NCI-H510A (cell line): Measurements from ENCODE around the gene TBC1D9B.

Source experiments
- DNase-seq: peaks from one replicate; lab custom pipeline; 2025; lab: John Stamatoyannopoulos, UW

TBC1D9B gene

DNA sequence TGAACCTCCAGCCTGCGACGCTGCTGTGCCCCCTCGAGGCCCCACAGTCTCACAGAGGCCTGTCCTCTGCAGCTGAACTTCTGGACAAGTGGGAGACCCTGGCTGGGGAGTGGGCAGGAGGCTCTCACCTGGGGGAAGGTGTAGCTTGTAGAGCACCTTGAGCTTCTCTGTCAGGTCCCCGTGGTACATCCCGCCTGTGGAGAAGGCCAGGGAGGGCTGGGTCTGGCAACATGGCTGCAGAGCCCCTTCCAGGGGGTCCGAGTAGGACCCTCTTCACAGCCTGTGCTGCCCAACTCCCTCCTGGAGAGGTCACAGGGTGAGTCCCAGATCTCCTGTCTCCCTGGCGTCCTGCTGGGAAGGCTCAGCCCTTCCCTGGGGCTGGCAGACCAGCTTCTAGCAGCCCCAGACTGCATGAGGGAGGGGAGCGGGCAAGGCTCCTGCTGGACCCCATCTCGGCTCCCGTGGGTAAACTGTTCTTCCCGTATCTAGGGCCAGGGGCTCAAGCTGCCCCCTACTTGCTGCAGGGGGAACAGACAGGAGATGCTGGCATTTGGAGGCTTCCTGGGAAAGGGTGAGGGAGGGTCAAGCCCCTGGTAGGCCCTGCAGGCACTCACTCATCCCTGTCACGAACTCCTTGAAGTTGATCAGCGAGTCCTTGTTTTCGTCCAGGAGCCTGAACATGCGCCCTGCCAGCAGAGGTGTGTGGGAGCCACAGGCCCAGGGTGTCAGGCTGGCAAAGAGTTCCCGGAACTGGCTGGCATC is 37.9 kb downstream of the TBC1D9B start:
- no peak for DNase-seq

DNA sequence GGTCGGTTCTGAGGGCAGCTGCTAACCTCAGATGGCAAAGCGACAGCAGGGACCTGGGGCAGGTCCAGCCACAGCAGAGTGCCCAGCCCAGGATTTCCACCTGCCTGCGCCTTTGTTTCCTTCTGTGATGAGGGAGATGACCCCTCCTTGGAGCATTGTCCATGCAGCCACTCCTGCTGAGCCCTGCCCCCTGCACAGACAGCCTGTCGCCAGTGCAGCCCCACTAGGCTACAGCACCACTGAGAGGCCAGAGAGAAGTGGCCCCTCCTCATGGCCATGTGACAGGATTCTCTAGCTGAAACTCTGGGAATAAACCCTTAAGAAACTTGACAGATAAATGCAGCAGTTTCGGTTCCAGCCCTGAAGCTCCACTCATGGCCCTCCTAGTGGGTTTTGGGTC is 38.6 kb downstream of the TBC1D9B start:
- DNase-seq: no peak

DNA sequence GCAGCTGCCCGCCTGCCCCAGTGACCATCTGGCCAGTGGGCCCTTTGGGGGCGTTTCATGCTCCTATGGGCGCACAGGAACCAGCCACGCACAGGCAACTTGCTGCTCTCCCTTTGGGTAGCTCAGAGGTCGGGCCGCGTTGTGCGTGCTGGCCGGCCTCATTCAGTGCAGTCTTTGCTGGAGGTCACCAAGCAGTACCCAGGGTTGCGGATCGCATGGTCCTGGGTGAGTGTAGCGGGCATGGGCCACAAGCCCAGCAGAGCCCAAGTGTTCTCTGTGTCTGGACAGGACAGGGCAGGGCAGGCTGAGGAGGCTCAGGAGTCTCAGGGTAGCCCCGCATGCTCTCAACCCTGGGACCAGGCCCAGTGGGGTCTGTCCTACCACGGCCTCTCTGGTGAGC is 39.2 kb downstream of the TBC1D9B start:
- DNase-seq: no peak

DNA sequence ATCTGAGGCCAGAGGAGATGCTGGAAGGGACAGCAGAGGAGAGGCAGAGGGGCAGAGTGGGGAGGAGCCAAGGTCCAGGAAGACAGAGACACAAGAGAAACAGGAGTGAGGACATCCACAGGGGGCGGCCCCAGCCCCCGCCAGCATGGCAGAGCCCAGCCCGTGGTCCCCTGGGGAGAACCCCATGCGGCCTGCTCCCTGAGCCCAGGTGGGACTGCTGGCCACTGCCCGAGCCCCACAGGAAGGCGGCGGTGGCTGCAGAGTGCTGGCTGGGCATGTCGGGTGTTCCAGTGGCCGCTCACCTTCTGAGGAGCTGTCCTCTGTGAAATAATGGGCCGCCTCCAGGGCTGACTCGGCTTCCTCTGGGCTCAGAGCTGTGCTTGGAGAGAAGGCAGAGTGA is 40.2 kb downstream of the TBC1D9B start:
- DNase-seq: no peak

DNA sequence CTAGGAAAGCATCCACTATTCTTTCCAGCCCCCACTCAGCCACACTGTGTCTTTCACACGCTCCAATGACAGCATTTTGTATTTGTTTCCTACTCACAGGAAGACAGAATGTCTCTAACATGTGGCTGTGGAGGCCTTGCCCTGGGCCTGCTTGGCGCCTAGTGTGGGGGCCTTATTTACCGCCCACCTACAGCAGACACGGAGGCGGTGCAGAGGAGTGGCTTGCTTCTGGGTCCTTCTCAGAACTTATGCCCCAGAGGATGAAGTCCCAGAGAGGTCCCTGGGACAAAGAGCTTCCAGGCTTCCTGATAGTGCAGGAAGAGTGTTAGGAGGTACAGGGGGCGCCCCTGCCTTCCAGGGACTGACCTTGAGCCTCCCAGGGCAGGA is 40.6 kb downstream of the TBC1D9B start:
- no peak for DNase-seq

DNA sequence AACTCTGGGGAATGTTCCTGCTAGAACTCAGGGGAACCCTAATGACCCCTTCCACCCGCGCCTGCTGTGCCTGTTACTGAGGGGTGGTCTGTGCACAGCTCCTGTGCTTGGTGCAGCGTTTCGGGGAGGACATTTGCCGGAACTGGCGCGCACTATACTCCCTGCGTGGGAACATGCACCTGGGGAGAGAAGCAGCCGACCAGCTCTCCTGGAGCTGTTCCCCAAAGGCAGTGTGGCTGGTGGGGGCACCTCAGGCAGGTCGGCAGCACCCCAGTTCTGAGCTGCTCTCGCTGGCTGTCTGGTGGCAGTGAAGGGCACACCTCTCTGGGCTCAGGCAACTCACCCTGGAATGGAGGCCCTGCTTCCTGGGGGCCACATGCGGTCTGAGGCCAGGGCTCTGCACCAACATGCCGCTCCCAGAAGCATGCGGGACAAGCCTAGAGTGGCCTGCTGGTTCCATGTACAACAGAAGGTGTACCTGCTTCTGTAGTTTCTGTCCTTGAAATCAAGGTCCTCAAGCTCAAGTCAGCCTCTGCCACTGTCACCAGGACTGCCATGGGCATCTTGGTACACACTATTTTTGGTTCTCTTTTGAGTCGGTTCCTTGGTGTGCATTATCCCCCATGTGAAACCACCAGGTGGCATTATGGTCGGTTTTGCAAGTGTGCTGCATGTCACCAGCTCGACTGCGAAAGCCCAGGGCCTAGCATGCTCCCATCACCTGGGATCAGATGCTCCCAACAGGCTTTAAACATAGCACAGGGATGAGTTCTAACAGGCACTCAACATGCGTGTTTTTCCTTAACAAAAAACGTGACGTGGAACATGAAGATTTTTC is 41.2 kb downstream of the TBC1D9B start:
- no peak for DNase-seq

DNA sequence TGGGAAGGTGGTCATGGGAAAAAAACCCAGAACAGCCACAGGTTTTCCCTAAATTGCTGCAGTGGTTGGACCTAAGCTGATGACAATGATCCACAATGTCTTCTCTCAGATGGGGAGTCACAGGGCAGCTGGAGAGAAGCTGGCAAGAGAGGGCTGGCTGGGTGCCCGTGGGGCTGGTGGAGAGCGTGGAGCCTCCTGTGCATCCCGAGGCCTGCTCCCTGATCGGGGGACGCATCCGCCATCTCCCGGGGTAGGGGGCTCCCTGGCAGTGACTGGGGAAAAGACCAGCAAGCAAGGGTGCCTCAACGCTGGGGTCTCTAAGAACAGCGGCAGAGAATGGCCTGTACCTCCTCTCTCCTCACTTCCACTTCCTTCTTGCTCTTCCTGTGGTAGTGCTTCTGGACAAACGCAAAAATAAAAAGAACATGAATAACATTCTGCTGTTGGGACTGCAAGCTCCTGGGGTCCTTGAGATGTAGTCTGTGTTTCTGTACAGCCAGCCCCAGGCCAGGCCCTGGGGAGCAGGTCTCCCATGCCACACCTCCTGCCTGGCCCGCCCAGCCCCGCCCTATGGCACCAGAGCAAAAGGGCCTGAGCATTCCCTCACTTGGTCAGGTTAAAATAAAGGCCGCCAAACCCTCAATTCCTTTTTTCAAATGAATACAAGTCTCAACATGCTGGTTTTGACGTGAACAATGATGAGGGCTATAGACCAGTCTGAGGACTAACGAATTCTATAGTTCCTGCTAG is 42.0 kb downstream of the TBC1D9B start:
- DNase-seq: no peak

DNA sequence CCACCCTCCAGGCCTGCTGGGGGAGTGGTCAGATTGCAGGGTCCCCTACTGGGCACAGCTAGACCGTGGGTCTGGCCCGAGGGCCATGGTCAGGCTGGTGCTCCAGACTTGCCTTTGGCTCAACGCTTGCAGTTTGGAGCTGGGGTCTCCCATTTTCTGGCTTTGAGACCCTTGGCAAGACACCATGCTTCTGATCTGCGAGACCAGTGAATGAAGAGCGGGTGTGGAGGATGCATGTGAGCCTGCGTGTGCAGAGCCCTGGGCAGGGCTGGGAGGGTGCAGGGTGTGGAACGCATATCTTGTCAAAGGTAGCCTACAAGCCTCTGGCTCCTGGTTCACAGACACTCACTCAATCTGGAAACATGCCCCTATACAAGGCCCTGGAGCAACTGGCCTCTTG is 43.0 kb downstream of the TBC1D9B start:
- DNase-seq: no peak

DNA sequence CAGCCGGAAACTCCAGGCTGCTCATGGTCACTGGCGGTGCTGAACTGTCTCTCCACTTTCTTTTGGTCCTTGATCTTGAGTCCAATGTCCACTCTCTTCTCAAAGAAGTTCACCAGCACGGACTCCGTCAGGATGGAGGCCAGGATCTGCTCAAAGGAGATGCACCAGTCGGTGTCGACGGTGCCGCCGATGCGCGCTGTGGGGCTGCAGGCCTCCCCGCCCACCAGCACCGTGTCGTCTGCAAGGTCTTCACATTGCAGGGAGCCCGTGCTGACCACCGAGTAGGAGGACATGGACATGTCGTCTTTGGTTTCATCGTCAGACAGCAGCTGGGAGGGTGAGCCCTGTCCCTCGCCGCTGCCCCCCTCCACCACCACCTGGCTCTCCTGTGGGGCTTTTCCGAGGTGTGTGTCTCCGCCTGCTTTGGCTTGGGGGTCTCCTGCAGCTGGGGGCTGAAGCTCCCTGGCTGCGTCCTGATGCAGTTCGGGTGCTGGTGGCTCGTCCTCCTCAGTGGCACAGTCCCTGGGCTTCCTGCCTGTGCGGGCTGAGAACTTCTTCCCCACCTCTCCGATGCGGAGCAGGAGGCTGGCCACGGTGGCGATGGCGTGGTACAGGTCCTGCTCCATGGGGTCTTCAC is 44.1 kb downstream of the TBC1D9B start:
- DNase-seq: no peak

DNA sequence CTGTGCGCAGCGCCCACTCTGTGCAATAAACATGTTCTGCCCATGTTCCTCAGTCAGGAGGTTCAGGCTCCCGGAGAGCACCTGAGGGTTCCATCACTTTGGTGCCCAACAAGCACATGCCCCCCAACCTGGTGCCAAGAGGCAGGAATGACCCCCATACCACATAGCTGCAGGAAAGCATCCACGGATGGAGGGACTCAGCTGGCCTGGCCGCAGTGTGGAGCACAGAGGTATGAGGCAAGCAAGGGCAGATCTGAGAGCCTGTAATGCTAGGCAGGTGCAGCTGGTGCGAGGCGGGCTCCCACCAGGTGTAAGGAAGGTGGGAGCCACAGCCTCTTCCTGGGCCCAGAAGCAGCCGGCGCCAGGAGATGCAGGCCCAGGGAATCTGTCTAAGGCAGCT is 44.8 kb downstream of the TBC1D9B start:
- DNase-seq: no peak

DNA sequence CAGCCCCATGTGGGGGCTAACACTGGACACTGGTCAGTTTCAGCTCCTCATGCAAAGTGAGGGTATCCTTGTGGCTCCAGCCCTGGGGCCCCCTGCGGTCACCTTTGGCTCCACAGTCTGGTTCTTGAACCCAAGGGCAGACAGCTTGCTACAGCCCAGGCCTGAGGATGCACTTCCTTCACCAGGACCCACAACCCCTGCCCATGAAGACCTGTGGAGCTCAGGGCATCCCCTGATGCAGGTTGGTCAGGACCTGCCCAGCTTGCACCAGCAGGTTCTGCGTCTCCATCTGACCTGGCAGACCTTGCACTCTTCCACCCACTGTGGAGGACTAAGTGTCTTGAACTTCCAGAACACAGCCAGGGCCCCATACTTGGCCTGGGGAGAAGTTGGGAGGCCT is 45.4 kb downstream of the TBC1D9B start:
- DNase-seq: no peak

DNA sequence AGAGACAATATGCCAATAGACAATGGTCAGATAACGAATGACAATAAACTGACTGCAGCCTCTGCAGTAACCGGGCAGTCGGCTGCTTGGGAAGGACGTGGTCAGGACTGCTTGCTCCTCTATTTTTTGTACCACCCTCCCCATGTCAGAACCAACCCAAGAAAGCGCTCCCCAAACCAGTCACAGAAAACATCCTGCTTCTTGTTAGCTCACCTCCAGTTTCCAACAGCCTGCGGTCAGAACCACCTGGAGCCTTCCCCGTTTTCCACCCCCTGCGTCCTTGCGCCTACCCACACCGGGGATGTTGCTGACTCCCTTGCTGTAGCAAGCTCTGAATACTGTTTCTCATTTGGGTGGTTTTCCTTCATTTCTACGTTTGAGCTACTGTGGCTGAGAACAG is 47.4 kb downstream of the TBC1D9B start:
- DNase-seq: no peak

DNA sequence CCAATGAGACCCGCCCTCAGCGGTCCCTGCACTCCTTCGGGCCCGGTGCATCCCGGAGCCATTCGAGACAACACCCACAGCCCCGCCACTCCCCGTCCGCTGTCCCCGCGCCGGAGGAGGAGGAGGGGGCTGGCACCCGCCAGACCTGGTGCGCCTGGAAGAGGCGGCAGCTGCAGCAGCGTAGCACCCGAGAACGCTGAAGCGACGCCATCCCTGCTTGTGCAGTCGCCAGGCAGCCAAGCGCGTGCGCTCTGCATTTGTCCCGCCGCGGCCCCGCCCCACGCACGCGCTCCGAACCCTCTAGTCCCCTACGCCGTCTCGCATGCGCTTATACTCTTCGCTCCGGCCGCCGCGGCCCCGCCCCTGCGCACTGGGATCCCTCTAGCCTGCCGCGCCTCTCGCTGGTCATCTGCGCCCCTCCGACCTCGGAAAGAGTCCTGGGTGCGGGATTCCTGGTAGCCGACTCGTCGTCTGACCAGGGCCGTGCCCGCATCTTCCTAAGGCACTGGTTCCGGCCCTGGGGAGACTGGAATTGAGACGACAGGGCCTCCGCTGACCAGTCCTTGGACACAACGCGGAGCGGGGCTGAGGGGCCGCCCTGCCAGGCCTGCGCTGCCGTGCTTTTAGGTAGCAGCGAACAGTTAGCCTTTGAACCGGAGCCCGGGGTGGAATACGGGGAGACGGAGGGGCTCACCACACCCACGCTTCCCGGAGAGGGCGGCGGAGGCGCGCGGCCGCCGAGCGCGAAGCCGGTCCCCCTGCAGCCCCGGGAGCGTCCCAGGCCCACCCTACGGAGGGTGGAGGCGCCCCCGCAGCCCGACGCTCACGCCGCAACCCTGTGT is 48.9 kb downstream of the TBC1D9B start, which contains the start of gene MRNIP:
Gene MRNIP (minus strand): TSS at position 232 of the 842 bp plus-strand sequence. CDS start 21 bp downstream, at position 211.
- peak; percentile 83 for DNase-seq

DNA sequence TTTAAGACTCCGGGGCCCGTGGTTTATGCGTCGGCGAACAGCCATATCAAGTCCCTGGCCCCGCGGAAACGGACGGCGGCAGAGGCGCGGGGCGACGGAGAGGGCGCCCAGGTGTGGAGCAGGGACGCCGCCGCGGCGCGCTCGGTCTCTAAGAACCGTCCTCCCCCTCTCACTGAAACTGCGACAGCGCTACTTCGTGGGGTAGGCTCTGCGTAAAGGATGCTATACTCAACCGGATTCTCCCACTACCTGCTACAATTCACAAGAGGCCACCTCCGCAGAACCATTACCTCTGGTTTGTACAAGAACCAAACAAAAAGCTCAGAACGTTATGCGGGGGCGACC is 49.5 kb downstream of the TBC1D9B start:
- DNase-seq: no peak

DNA sequence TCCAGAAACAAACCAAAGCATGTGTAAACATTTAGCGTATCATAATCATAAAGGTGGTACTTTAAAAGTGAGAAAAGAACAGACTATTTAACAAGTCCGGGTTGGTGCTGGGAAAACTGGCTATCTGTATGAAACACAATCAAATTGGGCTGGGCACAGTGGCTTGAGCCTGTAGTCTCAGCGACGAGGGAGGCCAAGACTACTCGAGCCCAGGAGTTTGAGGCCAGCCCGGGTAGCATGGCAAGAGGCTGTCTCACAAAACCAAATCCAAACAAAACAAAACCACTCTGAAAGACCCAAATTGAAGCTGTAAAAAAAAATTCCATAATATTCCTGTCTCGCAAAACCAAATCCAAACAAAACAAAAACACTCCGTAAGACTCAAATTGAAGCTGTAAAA is 53.3 kb downstream of the TBC1D9B start:
- no peak for DNase-seq

DNA sequence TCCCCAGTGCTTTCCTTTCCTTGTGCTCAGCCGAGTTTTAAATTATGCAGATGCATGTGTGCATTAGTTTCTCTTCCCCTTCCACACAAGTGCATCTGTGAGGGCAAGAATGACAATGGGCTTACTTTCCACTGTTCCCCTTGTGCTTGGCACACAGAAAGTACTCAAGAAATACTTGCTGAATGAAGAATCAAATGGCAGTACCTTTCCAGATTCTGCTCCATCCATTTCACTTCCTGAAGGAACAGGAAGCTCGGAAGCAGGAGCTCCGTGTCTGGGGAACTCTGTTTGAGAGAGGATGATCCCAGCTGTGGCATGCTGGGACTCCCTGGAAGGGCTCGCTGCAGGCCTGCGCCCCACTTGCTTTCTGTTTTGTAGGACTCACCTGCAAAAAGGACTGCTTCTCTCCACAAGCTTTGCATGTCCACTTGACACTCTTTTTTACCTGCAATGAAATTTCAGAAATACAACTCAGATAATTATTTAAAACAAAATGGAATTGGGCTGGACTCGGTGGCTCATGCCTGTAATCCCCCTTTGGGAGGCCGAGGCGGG is 54.6 kb downstream of the TBC1D9B start:
- no peak for DNase-seq

DNA sequence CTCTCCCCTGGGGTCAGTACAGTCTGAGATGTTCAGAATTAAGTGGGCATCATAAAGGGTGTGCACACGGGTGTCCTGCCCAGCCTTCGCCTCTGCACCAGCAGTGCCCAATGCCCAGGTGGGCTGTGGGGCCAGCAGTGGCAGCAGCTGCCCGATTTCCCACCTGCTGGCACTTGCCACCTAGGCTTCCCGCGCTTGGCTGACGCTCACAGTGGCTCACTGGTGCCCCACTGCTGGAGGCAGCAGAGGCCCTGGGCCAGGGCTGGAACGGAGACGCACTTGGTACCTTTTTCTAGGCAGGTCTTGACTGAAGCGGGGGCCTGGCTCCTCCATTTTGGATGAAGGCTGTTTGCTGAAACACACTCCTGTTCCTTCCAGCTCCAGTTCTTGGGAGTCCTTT is 66.1 kb downstream of the TBC1D9B start:
- DNase-seq: no peak

DNA sequence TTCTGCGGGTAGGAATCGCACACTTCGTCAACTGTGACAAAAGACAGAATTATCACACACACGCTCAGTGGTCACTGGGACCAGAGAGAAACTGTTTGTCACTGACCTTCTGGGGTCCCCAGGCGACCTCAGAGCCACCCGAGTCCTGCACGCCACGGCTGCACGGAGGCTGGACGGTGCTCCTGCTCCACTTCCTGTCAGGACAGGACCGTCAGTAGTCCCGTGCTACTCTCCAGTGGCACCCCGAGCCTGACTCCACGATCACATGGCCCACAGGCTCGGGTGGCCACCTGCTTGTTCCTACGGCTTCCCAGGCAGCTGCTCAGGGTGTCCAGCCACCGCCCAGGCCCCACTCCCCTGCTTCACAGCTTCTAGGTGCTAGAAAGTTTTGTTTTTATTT is 66.9 kb downstream of the TBC1D9B start:
- no peak for DNase-seq

DNA sequence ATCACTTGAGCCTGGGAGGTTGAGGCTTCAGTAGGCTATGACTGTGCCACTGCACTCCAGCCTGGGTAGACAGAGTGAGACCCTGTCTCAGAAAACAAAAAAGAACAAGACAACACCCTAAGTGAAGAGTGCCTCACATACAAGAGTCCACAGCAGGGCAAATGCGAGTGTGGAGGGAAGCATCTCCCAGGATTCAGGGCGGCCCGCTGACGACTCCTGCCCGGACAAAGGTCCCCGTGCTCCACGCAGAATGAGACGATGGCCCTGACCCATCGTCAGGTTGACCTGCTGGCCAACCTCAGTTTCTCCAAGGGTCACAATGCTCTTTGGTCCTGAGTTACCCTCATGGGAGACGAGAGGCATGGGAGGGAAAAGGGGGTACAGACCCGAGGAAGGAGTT is 67.4 kb downstream of the TBC1D9B start:
- DNase-seq: no peak

DNA sequence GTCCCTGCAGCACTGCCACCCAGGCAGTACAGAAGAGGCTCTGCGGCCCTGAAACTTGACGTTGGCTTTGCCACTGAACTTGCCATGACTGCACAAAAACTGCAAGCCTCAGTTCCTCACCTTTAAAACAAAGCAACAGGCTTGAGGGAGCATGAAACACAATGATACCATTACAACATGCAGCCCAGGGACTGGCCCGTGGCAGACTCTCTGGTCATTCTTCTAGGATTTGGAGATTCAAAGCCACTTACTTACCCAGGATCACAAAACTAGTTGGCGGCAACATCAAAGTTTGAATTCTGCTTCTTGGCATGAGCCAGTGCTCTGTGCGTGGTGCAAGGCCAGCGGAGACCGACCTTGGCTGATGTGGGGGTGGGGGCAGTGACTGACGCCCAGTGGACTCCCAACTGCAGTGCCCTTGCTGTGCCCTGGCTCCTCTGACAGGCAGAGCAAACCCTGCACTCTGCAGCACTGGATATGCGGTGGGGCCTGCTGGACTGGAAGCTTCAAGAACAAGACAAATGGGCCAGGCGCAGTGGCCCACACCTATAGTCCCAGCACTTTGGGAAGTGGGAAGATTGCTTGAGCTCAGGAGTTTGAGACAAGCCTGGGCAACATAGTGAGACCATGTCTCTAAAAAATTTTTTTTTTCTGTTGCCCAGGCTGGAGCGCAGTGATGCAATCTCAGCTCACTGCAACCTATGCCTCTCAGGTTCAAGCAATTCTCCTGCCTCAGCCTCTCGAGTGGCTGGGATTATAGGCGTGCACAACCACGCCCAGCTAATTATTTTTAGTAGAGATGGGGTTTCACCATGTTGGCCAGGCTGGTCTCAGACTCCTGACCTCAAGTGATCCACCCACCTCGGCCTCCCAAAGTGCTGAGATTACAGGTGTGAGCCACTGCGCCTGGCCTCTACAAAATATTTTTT is 68.1 kb downstream of the TBC1D9B start:
- no peak for DNase-seq
